Left ventricle myocardium inferior (tissue), 1 donor: ENCODE data around the gene GPN1. TPM values are rescaled to one million over a fixed set of nuclear protein-coding genes. Genes with fewer than 3 reads are reported as not detected.
"Not testable (repeated sequence)": the region's sequence is repeated elsewhere in the genome, so short reads cannot be mapped to it uniquely, and the experiment has no call there.

Experiments
- DNase-seq: peaks from one replicate; pipeline ENCODE4 v3.0.0-alpha.2; 2020
- H3K27ac ChIP-seq: fragments of 200-600 bp; replicated peaks from 2 replicates; pipeline ENCODE4 v1.8.0; 2021
- H3K27me3 ChIP-seq: fragments of 200-600 bp; 2 replicates; pipeline ENCODE4 v1.8.0; 2021; ENCODE audit warnings: low read depth
- H3K36me3 ChIP-seq: fragments of 200-600 bp; 2 replicates; pipeline ENCODE4 v1.8.0; 2021
- H3K4me1 ChIP-seq: fragments of 200-600 bp; 2 replicates; pipeline ENCODE4 v1.8.0; 2021
- H3K4me3 ChIP-seq: fragments of 200-600 bp; 2 replicates; pipeline ENCODE4 v1.8.0; 2021; ENCODE audit warnings: mild to moderate bottlenecking, moderate library complexity
- H3K9me3 ChIP-seq: fragments of 200-600 bp; replicated peaks from 2 replicates; pipeline ENCODE4 v1.8.0; 2021
- intact Hi-C: fragments of 100-400 bp; cut with micrococcal nuclease; formaldehyde crosslinking; loops from one replicate; pipeline ENCODE4 v1.11.0; 2022
- total RNA-seq: library from RNA; stranded (reverse); fragmentation: NEBNext Ultra II Directional; extraction: Animal tissue kit (Norgen Biotek cat#: 25700); gene quantifications from one replicate; pipeline ENCODE4 v1.2.1, GENCODE V29; 2021
- TF ChIP-seq, protein P1 (sequence below): fragments of 200-600 bp; IDR thresholded peaks from 2 replicates; pipeline ENCODE4 v1.8.0; 2021; ENCODE audit warnings: antibody characterized with exemption, mild to moderate bottlenecking, borderline replicate concordance
- donor health status: DM: no; HTN: yes; CAD: no; lungs with severe emphysema.

GPN1 gene
- total RNA-seq, 1 donor from 2014 or later: 16.6 TPM

DNA sequence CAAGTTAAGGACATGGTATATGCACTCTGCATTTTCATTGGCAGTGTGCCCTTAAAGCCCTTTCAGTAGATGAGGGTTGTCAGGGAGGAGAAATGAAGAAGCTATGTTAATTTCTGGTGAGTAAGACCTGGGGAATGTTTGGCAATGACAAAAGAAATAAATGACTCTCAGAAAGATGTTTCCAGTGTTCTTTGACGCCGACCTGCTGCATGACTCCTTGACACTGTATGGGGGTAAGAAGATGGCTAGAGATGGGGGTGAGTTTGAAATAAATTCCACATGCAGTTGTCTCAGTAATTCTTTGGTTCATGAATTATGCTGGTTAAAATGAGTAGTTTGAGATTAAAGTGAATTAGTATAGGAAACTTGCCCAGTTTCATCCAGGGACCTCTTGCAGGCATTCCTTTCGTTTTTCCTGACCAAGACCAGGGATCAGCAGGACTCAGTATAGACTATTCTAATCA lies 5.9 kb upstream of the GPN1 start:
- Histone ChIP-seq H3K4me1 (peaks cover 19% of the 10 kb centered on the region), H3K27me3 (no peaks in the 10 kb centered on the region), H3K27ac (no peak overlapping the region), H3K9me3 (no peaks in the 10 kb centered on the region), H3K4me3 (no peak overlapping the region), H3K36me3 (peaks cover 66% of the 10 kb centered on the region)
- no peak for DNase-seq
- intact Hi-C loops: no loop called here
- TF ChIP-seq, protein P1, sequence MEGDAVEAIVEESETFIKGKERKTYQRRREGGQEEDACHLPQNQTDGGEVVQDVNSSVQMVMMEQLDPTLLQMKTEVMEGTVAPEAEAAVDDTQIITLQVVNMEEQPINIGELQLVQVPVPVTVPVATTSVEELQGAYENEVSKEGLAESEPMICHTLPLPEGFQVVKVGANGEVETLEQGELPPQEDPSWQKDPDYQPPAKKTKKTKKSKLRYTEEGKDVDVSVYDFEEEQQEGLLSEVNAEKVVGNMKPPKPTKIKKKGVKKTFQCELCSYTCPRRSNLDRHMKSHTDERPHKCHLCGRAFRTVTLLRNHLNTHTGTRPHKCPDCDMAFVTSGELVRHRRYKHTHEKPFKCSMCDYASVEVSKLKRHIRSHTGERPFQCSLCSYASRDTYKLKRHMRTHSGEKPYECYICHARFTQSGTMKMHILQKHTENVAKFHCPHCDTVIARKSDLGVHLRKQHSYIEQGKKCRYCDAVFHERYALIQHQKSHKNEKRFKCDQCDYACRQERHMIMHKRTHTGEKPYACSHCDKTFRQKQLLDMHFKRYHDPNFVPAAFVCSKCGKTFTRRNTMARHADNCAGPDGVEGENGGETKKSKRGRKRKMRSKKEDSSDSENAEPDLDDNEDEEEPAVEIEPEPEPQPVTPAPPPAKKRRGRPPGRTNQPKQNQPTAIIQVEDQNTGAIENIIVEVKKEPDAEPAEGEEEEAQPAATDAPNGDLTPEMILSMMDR: no peak

DNA sequence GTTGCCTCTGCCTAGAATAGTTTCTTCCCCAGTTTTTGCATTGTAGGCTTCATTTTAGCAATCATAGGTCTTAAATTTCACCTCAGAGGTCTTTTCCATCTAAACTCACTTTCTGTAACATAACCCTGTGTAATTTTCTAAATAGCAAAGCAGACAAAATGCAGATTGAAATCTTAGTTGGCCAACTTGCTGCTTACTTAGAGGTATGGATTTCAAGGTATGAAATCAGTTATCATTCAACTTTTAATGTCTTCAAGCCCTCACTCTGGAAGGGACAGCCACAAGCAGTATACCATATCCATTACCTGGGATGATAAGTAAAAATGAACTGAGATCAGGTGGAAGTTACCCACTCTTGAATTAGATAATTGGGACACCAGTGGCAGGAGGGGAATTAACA lies 3.9 kb upstream of the GPN1 start:
- intact Hi-C loops: no loop called here
- TF ChIP-seq, protein P1: no peak
- DNase-seq: no peak

DNA sequence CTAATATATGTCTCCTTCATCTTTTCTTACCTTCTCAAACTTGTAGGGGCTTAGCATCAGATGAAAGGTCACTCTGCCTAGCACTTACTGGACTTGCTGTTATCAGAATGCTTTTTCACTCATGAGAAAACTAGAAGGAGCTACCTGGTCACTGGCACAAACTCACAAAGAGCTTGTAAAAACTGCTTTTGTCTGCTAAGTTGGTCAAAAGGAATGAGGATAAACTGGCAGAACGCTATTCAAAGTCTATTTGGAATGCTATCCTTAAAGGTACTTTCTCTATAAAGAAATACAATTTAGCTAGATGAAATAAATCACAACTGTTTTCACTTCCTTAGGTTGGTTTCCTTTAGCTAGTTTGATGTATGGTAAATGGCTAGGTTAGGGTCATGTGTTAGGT lies 2.5 kb upstream of the GPN1 start:
- Histone ChIP-seq H3K36me3 (peaks cover 40% of the 10 kb centered on the region), H3K4me1 (peaks cover 44% of the 10 kb centered on the region), H3K27ac (peak overlapping the region; percentile 82)
- H3K27me3 ChIP-seq, DNase-seq, H3K4me3 ChIP-seq, intact Hi-C loops, H3K9me3 ChIP-seq: not testable (repeated sequence)

More for the DNA sequence above, 3.9 kb upstream of the GPN1 start:
- Histone ChIP-seq H3K4me1 (peaks cover 39% of the 10 kb centered on the region), H3K4me3 (no peak overlapping the region), H3K36me3 (peaks cover 46% of the 10 kb centered on the region), H3K27ac (no peak overlapping the region), H3K9me3 (no peaks in the 10 kb centered on the region), H3K27me3 (no peaks in the 10 kb centered on the region)

DNA sequence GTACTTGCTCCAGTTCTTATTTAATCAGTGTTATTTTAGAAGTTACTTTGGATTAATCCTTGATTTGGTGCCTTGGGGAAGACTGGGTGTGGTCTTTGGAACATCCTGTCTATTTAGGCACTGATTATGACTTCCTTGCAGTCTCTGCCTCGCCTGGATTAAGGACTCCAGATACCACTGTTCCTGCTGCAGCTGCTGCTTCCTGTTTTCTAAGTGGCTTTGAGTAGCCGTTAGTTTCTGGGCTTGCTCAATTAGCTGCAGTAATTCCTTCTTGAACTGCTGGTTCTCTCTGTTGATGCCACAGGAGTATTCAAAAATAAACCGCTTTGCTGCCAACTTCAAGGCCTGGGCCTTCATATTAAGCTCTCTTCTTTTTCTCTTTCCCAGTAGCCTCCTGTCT lies 1.9 kb upstream of the GPN1 start:
- H3K9me3 ChIP-seq, H3K4me3 ChIP-seq, DNase-seq, intact Hi-C loops, H3K27me3 ChIP-seq: not testable (repeated sequence)
- peaks cover 40% of the 10 kb centered on the region for H3K36me3 ChIP-seq
- H3K27ac ChIP-seq: peak overlapping the region; percentile 82
- H3K4me1 ChIP-seq: peaks cover 44% of the 10 kb centered on the region

DNA sequence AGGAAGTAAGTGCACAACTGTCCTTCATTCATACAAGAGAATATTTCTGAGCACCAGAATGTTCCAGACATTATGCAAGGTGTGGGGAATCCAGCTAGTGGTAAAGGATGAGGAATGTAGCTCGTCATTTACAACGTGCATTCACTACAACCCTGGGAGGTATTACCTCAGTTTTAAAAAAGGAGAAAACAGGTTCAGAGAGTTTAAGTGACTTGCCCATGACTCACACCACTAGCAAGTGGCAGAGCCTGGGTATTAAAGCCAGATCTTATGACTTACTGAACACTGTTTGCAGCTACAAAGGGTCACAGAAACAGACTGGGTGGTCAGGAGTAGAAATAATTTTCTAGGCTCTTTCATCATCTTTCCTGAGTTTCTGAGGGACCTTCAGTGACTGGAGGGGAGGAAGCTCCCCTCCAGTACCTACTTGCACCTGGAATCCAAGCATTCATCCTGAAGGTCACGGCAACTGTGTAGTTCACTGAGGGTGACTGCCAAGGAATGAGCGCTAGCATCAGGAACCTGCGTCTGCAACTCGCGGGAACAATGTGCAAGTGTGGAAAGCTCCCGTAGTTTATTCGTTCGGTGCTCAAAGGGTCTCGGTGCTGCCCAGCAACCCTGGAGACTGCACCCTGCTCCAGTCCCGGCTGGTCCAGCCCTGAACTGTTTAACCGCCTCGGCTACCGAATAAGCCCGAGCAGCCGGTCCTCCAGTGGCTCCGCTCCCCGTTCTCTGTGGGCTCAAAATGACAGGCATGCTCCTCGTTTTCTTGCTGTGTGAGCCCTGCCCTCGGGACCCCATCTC lies 685 bp upstream of the GPN1 start:
- H3K27ac ChIP-seq: peak overlapping the region; percentile 82
- no peaks in the 10 kb centered on the region for H3K27me3 ChIP-seq
- peaks cover 40% of the 10 kb centered on the region for H3K36me3 ChIP-seq
- no peaks in the 10 kb centered on the region for H3K9me3 ChIP-seq
- no peak for DNase-seq
- H3K4me1 ChIP-seq: peaks cover 44% of the 10 kb centered on the region
- TF ChIP-seq, protein P1: no peak
- H3K4me3 ChIP-seq: peak overlapping the region; percentile 85
- intact Hi-C loops: no loop called here

DNA sequence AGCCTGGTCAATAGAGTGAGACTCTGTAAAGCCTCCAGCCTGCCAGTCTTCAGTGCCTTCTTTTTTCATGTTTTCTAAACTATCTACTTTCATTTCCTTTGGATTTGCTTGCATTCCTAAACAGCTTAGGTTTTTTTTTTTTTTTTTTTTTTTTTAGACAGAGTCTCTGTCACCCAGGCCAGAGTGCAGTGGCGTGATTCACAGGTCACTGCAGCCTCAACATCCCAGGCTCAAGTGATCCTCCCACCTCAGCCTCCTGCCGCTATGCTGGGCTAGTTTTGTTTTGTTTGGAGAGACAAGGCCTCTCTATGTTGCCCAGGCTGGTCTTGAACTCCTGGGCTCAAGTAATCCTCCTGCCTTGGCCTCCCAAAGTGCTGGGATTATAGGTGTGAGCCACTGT lies 1.4 kb downstream of the GPN1 start:
- intact Hi-C loops, H3K27me3 ChIP-seq, DNase-seq, H3K9me3 ChIP-seq, H3K27ac ChIP-seq: not testable (repeated sequence)
- Histone ChIP-seq H3K36me3 (peaks cover 47% of the 10 kb centered on the region), H3K4me1 (peaks cover 44% of the 10 kb centered on the region), H3K4me3 (peak overlapping the region; percentile 85)

DNA sequence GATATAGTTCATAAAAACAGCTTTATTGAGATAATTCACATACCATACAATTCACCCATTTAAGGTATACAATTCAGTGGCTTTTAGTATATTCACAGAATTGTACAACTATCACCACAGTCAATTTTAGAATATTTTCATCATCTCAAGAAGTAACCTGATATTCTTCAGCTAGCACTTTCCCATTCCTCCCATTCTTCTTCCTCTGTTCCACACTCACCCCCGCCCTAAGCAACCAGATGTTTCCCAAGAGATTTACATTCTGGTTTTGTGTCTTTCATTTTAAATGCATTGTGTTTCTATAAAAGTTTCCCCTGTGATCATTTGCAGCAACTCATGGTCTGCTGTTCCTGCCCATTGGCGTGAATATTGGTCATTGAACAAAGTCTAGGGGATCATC lies 5.4 kb downstream of the GPN1 start:
- DNase-seq: no peak
- Histone ChIP-seq H3K4me3 (no peak overlapping the region), H3K9me3 (no peaks in the 10 kb centered on the region), H3K27ac (no peak overlapping the region), H3K36me3 (peaks cover 87% of the 10 kb centered on the region), H3K4me1 (peaks cover 12% of the 10 kb centered on the region), H3K27me3 (no peaks in the 10 kb centered on the region)
- TF ChIP-seq, protein P1: no peak
- intact Hi-C loops: no loop called here
